Adrenal gland (tissue), 5 donors: ENCODE measurements around the gene EMP1.

Source experiments
- POLR2A ChIP-seq, 2 donors: fragments of 450-650 bp; IDR thresholded peaks; one replicate each; pipeline ENCODE4 v1.6.1; 2017; ENCODE audit warnings: antibody characterized with exemption in 2 of 2, mild to moderate bottlenecking in 2 of 2, moderate library complexity in 1 of 2
- TF ChIP-seq, protein P1 (sequence below), 6 experiments: fragments of 450-650 bp in 4 of 6; fragments of 200-600 bp in 2 of 6; sonication (generic) in 1 of 6; IDR thresholded peaks; 1 replicate in 5 of 6; 2 replicates in 1 of 6; pipeline versions ENCODE4 v1.5.1 to v1.8.0; 2016 to 2021; ENCODE audit warnings: antibody characterized with exemption in 6 of 6, mild to moderate bottlenecking in 2 of 6, moderate library complexity in 1 of 6
- donor health status: DM: no; HTN: no; CAD: no.

- TF ChIP-seq, protein P1, sequence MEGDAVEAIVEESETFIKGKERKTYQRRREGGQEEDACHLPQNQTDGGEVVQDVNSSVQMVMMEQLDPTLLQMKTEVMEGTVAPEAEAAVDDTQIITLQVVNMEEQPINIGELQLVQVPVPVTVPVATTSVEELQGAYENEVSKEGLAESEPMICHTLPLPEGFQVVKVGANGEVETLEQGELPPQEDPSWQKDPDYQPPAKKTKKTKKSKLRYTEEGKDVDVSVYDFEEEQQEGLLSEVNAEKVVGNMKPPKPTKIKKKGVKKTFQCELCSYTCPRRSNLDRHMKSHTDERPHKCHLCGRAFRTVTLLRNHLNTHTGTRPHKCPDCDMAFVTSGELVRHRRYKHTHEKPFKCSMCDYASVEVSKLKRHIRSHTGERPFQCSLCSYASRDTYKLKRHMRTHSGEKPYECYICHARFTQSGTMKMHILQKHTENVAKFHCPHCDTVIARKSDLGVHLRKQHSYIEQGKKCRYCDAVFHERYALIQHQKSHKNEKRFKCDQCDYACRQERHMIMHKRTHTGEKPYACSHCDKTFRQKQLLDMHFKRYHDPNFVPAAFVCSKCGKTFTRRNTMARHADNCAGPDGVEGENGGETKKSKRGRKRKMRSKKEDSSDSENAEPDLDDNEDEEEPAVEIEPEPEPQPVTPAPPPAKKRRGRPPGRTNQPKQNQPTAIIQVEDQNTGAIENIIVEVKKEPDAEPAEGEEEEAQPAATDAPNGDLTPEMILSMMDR (IDR thresholded peaks at IDR 0.05), result no peak
- TF ChIP-seq POLR2A (IDR thresholded peaks at IDR 0.05), result no peak
Observed at GRCh38 chr12:13258717-13259119, 62.2 kb downstream of the EMP1 start.
